PC-3 (cell line): ENCODE data around the gene ARSB. TPM values are rescaled to one million over a fixed set of nuclear protein-coding genes. Genes with fewer than 3 reads are reported as not detected.

ENCODE experiments used
- ATAC-seq: fragments of 200-7000 bp; cut with Tn5 transposase; 2 replicates; pipeline ENCODE4 v1.9.1; 2020; ENCODE audit warnings: mild to moderate bottlenecking, moderate library complexity
- BruUV-seq: library from RNA; stranded (reverse); fragments of 400-500 nt; replicated peaks from 2 replicates; lab custom pipeline; 2021; lab: Mats Ljungman, UMichigan
- CTCF ChIA-PET: fragments of 300-600 bp; sonication (Branson Sonifier 250); formaldehyde crosslinking; loops from one replicate; lab custom pipeline; 2022; ENCODE audit warnings: antibody characterized with exemption; lab: Charles Lee
- POLR2A ChIA-PET: fragments of 300-600 bp; sonication (Branson Sonifier 250); formaldehyde crosslinking; loops from one replicate; lab custom pipeline; 2022; ENCODE audit warnings: antibody characterized with exemption; ENCODE audit not compliant: unreplicated experiment; lab: Charles Lee
- DNase-seq: peaks from one replicate; pipeline ENCODE4 v3.0.0-alpha.2; 2015
- H2AFZ ChIP-seq: fragments of 300-600 bp; sonication (generic); 2 replicates; pipeline ENCODE4 v1.6.0; 2016; ENCODE audit warnings: antibody characterized with exemption, low read length
- H3F3A ChIP-seq: fragments of 300-600 bp; sonication (generic); one replicate; pipeline ENCODE4 v1.6.0; 2017; ENCODE audit warnings: antibody characterized with exemption, low read length, control low read depth, mild to moderate bottlenecking; ENCODE audit not compliant: unreplicated experiment
- H3K27ac ChIP-seq: fragments of 300-600 bp; sonication (generic); 2 replicates; pipeline ENCODE4 v1.5.1; 2016; ENCODE audit warnings: mild to moderate bottlenecking, low read length
- H3K27me3 ChIP-seq: fragments of 300-600 bp; sonication (generic); 2 replicates; pipeline ENCODE4 v1.6.1; 2016; ENCODE audit warnings: low read length, mixed read lengths
- H3K36me3 ChIP-seq: fragments of 300-600 bp; sonication (generic); 2 replicates; pipeline ENCODE4 v1.6.1; 2016; ENCODE audit warnings: low read depth, mixed run types, low read length, mixed read lengths
- H3K4me1 ChIP-seq: fragments of 300-600 bp; sonication (generic); 2 replicates; pipeline ENCODE4 v1.5.1; 2016; ENCODE audit warnings: low read length; ENCODE audit not compliant: insufficient read depth
- H3K4me2 ChIP-seq: fragments of 300-600 bp; sonication (generic); 2 replicates; pipeline ENCODE4 v1.6.0; 2016; ENCODE audit warnings: low read length
- H3K4me3 ChIP-seq: fragments of 300-600 bp; sonication (generic); 2 replicates; pipeline ENCODE4 v1.5.1; 2016; ENCODE audit warnings: mild to moderate bottlenecking, low read length, mixed read lengths
- H3K79me2 ChIP-seq: fragments of 300-600 bp; sonication (generic); 2 replicates; pipeline ENCODE4 v1.6.1; 2017; ENCODE audit warnings: low read length, mixed read lengths
- H3K9ac ChIP-seq: fragments of 300-600 bp; sonication (generic); 2 replicates; pipeline ENCODE4 v1.6.0; 2016; ENCODE audit warnings: mild to moderate bottlenecking, low read length
- H3K9me2 ChIP-seq: fragments of 300-600 bp; sonication (generic); replicated peaks from 2 replicates; pipeline ENCODE4 v1.6.1; 2016; ENCODE audit warnings: mixed run types, low read length, mixed read lengths
- H3K9me3 ChIP-seq: fragments of 300-600 bp; sonication (generic); 2 replicates; pipeline ENCODE4 v1.6.1; 2016; ENCODE audit warnings: low read length, mixed read lengths
- H4K20me1 ChIP-seq: fragments of 300-600 bp; sonication (generic); 2 replicates; pipeline ENCODE4 v1.6.1; 2016; ENCODE audit warnings: low read length, mixed read lengths
- CTCF ChIP-seq: fragments of 300-600 bp; sonication (generic); conservative IDR thresholded peaks from 2 replicates; pipeline ENCODE4 v1.5.1; 2017; ENCODE audit warnings: antibody characterized with exemption, low read depth, mild to moderate bottlenecking, low read length
- EZH2 ChIP-seq: fragments of 300-600 bp; sonication (generic); IDR thresholded peaks from one replicate; pipeline ENCODE4 v1.6.1; 2017; ENCODE audit warnings: antibody characterized with exemption, mild to moderate bottlenecking, low read length; ENCODE audit not compliant: unreplicated experiment
- EZH2phosphoT487 ChIP-seq: fragments of 300-600 bp; sonication (generic); IDR thresholded peaks from 2 replicates; pipeline ENCODE4 v1.6.1; 2018; ENCODE audit warnings: mild to moderate bottlenecking, antibody characterized with exemption, low read length, borderline replicate concordance
- intact Hi-C: fragments of 100-400 bp; cut with micrococcal nuclease; formaldehyde crosslinking; loops from 2 replicates; pipeline ENCODE4 v1.9.0; 2023
- total RNA-seq: library from RNA; depleted of rRNA; stranded (reverse); fragments of >200 nt; gene quantifications from 2 replicates; pipeline ENCODE4 v1.2.3, GENCODE V29; 2014

ARSB gene
- total RNA-seq, 1 experiment from 2014 or later: 8.1 TPM

DNA sequence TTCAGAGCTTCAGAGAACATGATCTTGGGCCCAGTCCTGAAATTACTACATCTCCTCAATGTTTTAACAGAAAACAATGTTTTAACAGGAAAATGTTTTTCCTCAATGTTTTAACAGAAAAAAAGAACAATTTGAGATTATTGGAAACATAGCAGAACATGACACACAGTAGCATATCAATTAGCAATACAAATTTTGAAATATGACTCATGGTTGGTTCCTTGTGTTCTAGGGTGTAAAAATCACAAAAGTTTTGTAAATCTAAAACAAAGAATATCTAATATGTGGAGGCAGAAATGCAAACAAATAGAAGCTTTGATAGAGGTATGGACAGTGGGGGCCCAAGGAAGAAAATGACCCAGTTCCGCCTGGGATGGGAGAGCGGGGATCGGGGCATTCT is 22.8 kb upstream of the ARSB start:
- no peak for DNase-seq
- H3K9ac ChIP-seq: no peak overlapping the region
- H4K20me1 ChIP-seq: no peaks in the 10 kb centered on the region
- H3K27me3 ChIP-seq: no peaks in the 10 kb centered on the region
- no peaks in the 10 kb centered on the region for H3K79me2 ChIP-seq
- no peak overlapping the region for H2AFZ ChIP-seq
- H3K4me2 ChIP-seq: no peak overlapping the region
- no peak for TF ChIP-seq CTCF
- TF ChIP-seq EZH2: no peak
- TF ChIP-seq EZH2phosphoT487: no peak
- no peak overlapping the region for H3K27ac ChIP-seq
- intact Hi-C loops: no loop called here
- no TSS peak for BruUV-seq
- H3K4me1 ChIP-seq: no peaks in the 10 kb centered on the region
- no peak overlapping the region for H3K4me3 ChIP-seq
- H3F3A ChIP-seq: no peaks in the 10 kb centered on the region
- H3K36me3 ChIP-seq: no peaks in the 10 kb centered on the region
- no peak for ATAC-seq
- CTCF ChIA-PET: no interaction called here
- no peaks in the 10 kb centered on the region for H3K9me2 ChIP-seq
- POLR2A ChIA-PET: no interaction called here
- no peaks in the 10 kb centered on the region for H3K9me3 ChIP-seq

DNA sequence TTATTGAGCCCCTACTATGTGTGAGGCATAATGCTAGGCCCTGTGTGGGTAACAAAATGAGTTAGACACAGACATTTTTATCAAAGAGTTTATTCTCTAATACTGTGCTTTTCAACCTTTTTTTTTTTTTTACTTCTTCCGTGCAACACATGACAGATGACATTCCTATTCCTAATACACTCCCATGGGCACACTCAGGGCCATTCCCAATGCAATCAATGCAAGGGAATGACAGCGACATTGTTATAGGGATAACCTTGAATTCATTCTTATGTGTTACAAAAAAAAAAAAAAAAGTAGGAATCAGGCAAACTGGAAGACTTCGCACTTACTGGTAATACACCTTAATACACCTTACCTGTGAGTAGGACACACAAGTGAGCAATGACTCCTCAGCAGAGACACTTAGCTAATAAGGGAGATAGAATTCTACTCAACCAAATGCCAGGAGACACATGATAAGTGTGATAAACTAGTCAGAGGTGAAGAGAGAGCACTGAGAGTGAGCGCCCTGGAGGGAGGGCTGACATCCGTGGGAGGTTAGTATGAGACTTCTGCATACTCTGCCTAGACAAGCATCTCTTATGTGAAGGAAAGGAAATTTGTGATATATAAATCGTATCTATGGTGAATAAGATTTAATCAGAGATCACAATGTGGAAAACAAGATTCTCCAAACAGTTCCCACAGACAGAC is 21.0 kb upstream of the ARSB start:
- Histone ChIP-seq H2AFZ (no peak overlapping the region), H4K20me1 (no peaks in the 10 kb centered on the region), H3F3A (no peaks in the 10 kb centered on the region), H3K9ac (no peak overlapping the region), H3K4me2 (no peak overlapping the region), H3K27me3 (no peaks in the 10 kb centered on the region), H3K9me3 (no peaks in the 10 kb centered on the region), H3K79me2 (no peaks in the 10 kb centered on the region), H3K4me3 (no peak overlapping the region), H3K36me3 (no peaks in the 10 kb centered on the region), H3K9me2 (no peaks in the 10 kb centered on the region), H3K27ac (no peak overlapping the region), H3K4me1 (no peaks in the 10 kb centered on the region)
- no peak for ATAC-seq
- no TSS peak for BruUV-seq
- ChIA-PET POLR2A (no interaction called here), CTCF (no interaction called here)
- TF ChIP-seq EZH2 (no peak), EZH2phosphoT487 (no peak), CTCF (no peak)
- intact Hi-C loops: no loop called here
- DNase-seq: no peak

DNA sequence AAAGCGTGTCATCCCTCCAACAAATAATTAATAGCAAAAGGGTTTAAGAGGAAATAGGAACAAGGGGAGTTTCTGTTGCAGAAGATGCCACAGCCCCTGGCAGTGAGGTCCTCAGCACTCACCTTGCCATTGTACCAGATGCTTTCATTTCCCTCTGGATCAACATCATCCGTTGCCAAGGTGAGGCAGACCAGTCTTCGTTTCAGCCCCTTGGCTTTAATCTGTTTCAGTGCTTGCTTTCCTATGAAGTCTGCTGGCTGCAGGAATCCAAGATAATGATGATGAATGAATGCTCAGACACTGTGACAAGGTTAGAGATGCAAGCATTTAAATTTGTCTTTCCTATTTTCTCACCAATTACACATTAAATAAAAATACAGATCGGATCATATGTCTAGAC is 20.0 kb upstream of the ARSB start:
- DNase-seq (no peak), ATAC-seq (no peak)
- H3K9me3 ChIP-seq: no peaks in the 10 kb centered on the region
- ChIA-PET CTCF (no interaction called here), POLR2A (no interaction called here)
- H3F3A ChIP-seq: no peaks in the 10 kb centered on the region
- H3K4me2 ChIP-seq: no peak overlapping the region
- H3K9ac ChIP-seq: no peak overlapping the region
- no peaks in the 10 kb centered on the region for H3K36me3 ChIP-seq
- no peaks in the 10 kb centered on the region for H3K27me3 ChIP-seq
- no peaks in the 10 kb centered on the region for H3K9me2 ChIP-seq
- H3K4me3 ChIP-seq: no peak overlapping the region
- BruUV-seq: no TSS peak
- H3K27ac ChIP-seq: no peak overlapping the region
- no peak for TF ChIP-seq CTCF
- no peak for TF ChIP-seq EZH2
- no peak for TF ChIP-seq EZH2phosphoT487
- no peaks in the 10 kb centered on the region for H3K4me1 ChIP-seq
- no peak overlapping the region for H2AFZ ChIP-seq
- intact Hi-C loops: no loop called here
- no peaks in the 10 kb centered on the region for H4K20me1 ChIP-seq
- no peaks in the 10 kb centered on the region for H3K79me2 ChIP-seq
